Uterus (tissue), 2 donors: ENCODE measurements around the gene FRK.

Source experiments
- POLR2A ChIP-seq, 2 donors: fragments of 450-650 bp; IDR thresholded peaks; one replicate each; pipeline ENCODE4 v1.6.1; 2016; ENCODE audit warnings: antibody characterized with exemption in 2 of 2, mild to moderate bottlenecking in 1 of 2, moderate library complexity in 1 of 2
- TF ChIP-seq, protein P1 (sequence below), 4 experiments: fragments of 200-600 bp in 2 of 4; fragments of 450-650 bp in 2 of 4; sonication (generic) in 2 of 4; IDR thresholded peaks; one replicate each; pipeline ENCODE4 v1.5.1; 2016 to 2019; ENCODE audit warnings: antibody characterized with exemption in 4 of 4, mild to moderate bottlenecking in 2 of 4, moderate library complexity in 1 of 4

DNA sequence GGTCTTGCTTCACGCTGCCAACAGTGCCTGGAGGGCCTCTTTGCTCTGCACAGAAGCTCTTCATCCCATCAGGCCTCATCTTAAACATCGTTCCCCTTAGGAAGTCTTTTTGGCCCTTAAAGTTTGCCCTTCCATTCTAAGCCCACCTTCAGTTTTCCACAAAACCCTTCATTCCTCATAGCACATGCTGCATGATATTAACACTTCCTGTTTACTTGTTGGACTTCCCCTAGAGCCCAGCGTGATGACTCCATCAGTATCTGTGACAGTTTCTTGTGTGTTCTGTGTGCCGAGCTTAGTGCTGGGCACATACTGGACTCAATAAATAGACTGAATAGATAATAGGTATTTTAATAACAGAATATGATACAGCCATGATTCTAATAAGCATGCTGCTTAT is 42.2 kb upstream of the FRK start:
- TF ChIP-seq, protein P1, sequence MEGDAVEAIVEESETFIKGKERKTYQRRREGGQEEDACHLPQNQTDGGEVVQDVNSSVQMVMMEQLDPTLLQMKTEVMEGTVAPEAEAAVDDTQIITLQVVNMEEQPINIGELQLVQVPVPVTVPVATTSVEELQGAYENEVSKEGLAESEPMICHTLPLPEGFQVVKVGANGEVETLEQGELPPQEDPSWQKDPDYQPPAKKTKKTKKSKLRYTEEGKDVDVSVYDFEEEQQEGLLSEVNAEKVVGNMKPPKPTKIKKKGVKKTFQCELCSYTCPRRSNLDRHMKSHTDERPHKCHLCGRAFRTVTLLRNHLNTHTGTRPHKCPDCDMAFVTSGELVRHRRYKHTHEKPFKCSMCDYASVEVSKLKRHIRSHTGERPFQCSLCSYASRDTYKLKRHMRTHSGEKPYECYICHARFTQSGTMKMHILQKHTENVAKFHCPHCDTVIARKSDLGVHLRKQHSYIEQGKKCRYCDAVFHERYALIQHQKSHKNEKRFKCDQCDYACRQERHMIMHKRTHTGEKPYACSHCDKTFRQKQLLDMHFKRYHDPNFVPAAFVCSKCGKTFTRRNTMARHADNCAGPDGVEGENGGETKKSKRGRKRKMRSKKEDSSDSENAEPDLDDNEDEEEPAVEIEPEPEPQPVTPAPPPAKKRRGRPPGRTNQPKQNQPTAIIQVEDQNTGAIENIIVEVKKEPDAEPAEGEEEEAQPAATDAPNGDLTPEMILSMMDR (IDR thresholded peaks at IDR 0.05), result no peak
- no peak for TF ChIP-seq POLR2A (IDR thresholded peaks at IDR 0.05)
